Tibial nerve (tissue), 4 donors: Measurements from ENCODE around the gene HARS2.

Experiments used
- CTCF ChIP-seq, 5 experiments: fragments of 200-600 bp in 3 of 5; fragments of 450-650 bp in 2 of 5; sonication (generic) in 3 of 5; IDR thresholded peaks; one replicate each; pipeline ENCODE4 v1.5.1; 2016 to 2019; ENCODE audit warnings: antibody characterized with exemption in 5 of 5, mild to moderate bottlenecking in 3 of 5, moderate library complexity in 2 of 5
- EP300 ChIP-seq, 2 donors: sonication (generic); formaldehyde crosslinking; IDR thresholded peaks; one replicate each; pipeline ENCODE4 v1.6.1; 2017; ENCODE audit warnings: antibody characterized with exemption in 2 of 2, mild to moderate bottlenecking in 1 of 2
- POLR2A ChIP-seq, 2 donors: fragments of 450-650 bp; IDR thresholded peaks; one replicate each; pipeline ENCODE4 v1.6.1; 2017; ENCODE audit warnings: antibody characterized with exemption in 2 of 2, mild to moderate bottlenecking in 2 of 2, moderate library complexity in 2 of 2

- TF ChIP-seq CTCF (IDR thresholded peaks at IDR 0.05) (no peak), POLR2A (IDR thresholded peaks at IDR 0.05) (no peak), EP300 (IDR thresholded peaks at IDR 0.05) (no peak)
Observed at GRCh38 chr5:140658870-140659269, 32.4 kb upstream of the HARS2 start.
